ENCODE measurements around the gene EXOC2. TPM values are rescaled to one million over a fixed set of nuclear protein-coding genes. Genes with fewer than 3 reads are reported as not detected.

Gene EXOC2
- total RNA-seq, 1 donor from 2014 or later = 34.3 TPM

GRCh38 chr6:503610-504362 lies 189.2 kb downstream of the EXOC2 start:
- DNase-seq (ENCODE audit: low read depth in 2 of 2) = no peak

- no peak for DNase-seq (ENCODE audit: low read depth in 2 of 2)
These were observed 190.2 kb downstream of the EXOC2 start for GRCh38 chr6:502761-503160.

GRCh38 chr6:501891-502601 lies 190.9 kb downstream of the EXOC2 start:
- DNase-seq (ENCODE audit: low read depth in 2 of 2) = no peak

- DNase-seq (ENCODE audit: low read depth in 2 of 2) = no peak
These were observed 193.3 kb downstream of the EXOC2 start for GRCh38 chr6:499617-500016.

- no peak for DNase-seq (ENCODE audit: low read depth in 2 of 2)
These were observed 194.1 kb downstream of the EXOC2 start for GRCh38 chr6:498795-499231.

- DNase-seq (ENCODE audit: low read depth in 2 of 2) = no peak
These were observed 195.7 kb downstream of the EXOC2 start for GRCh38 chr6:497258-497657.

- no peak for DNase-seq (ENCODE audit: low read depth in 2 of 2)
These were observed 196.3 kb downstream of the EXOC2 start for GRCh38 chr6:496649-497048.

GRCh38 chr6:494394-494793 lies 198.5 kb downstream of the EXOC2 start:
- no peak for DNase-seq (ENCODE audit: low read depth in 2 of 2)

GRCh38 chr6:493840-494239 lies 199.1 kb downstream of the EXOC2 start:
- no peak for DNase-seq (ENCODE audit: low read depth in 2 of 2)

GRCh38 chr6:492816-493414 lies 200.0 kb downstream of the EXOC2 start:
- no peak for DNase-seq (ENCODE audit: low read depth in 2 of 2)

GRCh38 chr6:492178-492577 lies 200.8 kb downstream of the EXOC2 start:
- no peak for DNase-seq (ENCODE audit: low read depth in 2 of 2)

- DNase-seq (ENCODE audit: low read depth in 2 of 2) = no peak
These were observed 201.7 kb downstream of the EXOC2 start for GRCh38 chr6:491233-491632.

GRCh38 chr6:490251-491037 lies 202.5 kb downstream of the EXOC2 start:
- no peak for DNase-seq (ENCODE audit: low read depth in 2 of 2)

GRCh38 chr6:489762-490161 lies 203.2 kb downstream of the EXOC2 start:
- no peak for DNase-seq (ENCODE audit: low read depth in 2 of 2)

- no peak for DNase-seq (ENCODE audit: low read depth in 2 of 2)
These were observed 203.9 kb downstream of the EXOC2 start for GRCh38 chr6:489001-489400.

- no peak for DNase-seq (ENCODE audit: low read depth in 2 of 2)
These were observed 205.0 kb downstream of the EXOC2 start for GRCh38 chr6:487956-488355.

GRCh38 chr6:485655-486170 lies 207.2 kb downstream of the EXOC2 start:
- DNase-seq (ENCODE audit: low read depth in 2 of 2) = no peak

- no peak for DNase-seq (ENCODE audit: low read depth in 2 of 2)
These were observed 208.2 kb downstream of the EXOC2 start for GRCh38 chr6:484746-485145.

- no peak for DNase-seq (ENCODE audit: low read depth in 2 of 2)
These were observed 208.7 kb downstream of the EXOC2 start for GRCh38 chr6:484086-484745.

GRCh38 chr6:475314-475713 lies 217.6 kb downstream of the EXOC2 start:
- DNase-seq (ENCODE audit: low read depth in 2 of 2) = no peak

Measured in dermis microvascular lymphatic vessel endothelial cell (primary cell).